ENCODE results near the gene CFAP43.
A peak's percentile ranks its signal among the peaks of the same experiment; 100 is the strongest.

The CFAP43 gene

GRCh38 chr10:104231784-104232612 is at the start of gene CFAP43:
CFAP43 (minus strand) TSS chr10:104232364; CDS start chr10:104232246, 118 bp downstream.
- peak; percentile 92 to 95 for DNase-seq (ENCODE audit: low read depth in 1 of 2, low spot score in 1 of 2)
- in situ Hi-C loops (cut with HindIII; ENCODE audit: low pct_unique_long_range_greater_than_20kb, low sequenced_read_pairs): no loop called here
- no peak for TF ChIP-seq JUND (IDR thresholded peaks at IDR 0.05; ENCODE audit: low read depth)

DNA sequence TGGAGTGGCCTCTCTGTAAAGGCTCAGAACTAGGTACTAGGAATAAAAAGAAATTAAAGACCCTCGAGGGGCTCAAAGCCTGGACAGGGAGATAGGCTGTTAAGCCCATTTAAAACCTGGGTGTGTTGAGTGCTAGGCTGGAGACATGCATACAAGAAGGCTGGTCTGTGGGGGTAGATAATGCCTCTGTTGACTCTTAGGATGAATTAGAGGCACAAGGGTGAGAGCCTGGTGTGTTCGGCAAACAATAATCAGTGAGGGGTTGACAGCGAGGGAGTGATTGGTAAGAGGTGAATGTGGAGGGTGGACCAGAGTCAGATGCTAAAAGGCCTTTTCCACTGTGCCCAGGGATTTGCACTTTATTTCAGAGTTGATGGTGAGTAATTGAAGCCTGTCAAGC is 49.5 kb upstream of the CFAP43 start:
- in situ Hi-C loops (cut with HindIII; ENCODE audit: low pct_unique_long_range_greater_than_20kb, low sequenced_read_pairs): no loop called here
- TF ChIP-seq JUND (IDR thresholded peaks at IDR 0.05; ENCODE audit: low read depth): no peak
- no peak for DNase-seq (ENCODE audit: low read depth in 1 of 2, low spot score in 1 of 2)

GRCh38 chr10:104279550-104280259 is 47.5 kb upstream of the CFAP43 start:
- in situ Hi-C loops (cut with HindIII; ENCODE audit: low pct_unique_long_range_greater_than_20kb, low sequenced_read_pairs): no loop called here
- TF ChIP-seq JUND (IDR thresholded peaks at IDR 0.05; ENCODE audit: low read depth): no peak
- no peak for DNase-seq (ENCODE audit: low read depth in 1 of 2, low spot score in 1 of 2)

DNA sequence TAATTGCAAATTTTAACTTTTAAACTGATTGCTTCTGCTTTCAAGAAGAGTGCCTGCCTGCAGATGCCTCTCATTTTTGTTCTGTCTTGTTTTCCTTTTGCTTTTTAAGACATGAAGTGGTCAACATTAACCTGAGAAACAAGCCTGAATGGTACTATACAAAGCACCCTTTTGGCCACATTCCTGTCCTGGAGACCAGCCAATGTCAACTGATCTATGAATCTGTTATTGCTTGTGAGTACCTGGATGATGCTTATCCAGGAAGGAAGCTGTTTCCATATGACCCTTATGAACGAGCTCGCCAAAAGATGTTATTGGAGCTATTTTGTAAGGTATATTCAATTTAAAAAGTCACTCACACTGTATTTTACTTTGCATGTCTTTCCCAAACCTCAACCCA is 45.6 kb upstream of the CFAP43 start:
- DNase-seq (ENCODE audit: low read depth in 1 of 2, low spot score in 1 of 2): peak in 1 of 2 experiments; percentile 45
- in situ Hi-C loops (cut with HindIII; ENCODE audit: low pct_unique_long_range_greater_than_20kb, low sequenced_read_pairs): no loop called here
- TF ChIP-seq JUND (IDR thresholded peaks at IDR 0.05; ENCODE audit: low read depth): no peak

- no peak for TF ChIP-seq JUND (IDR thresholded peaks at IDR 0.05; ENCODE audit: low read depth)
- no peak for DNase-seq (ENCODE audit: low read depth in 1 of 2, low spot score in 1 of 2)
- in situ Hi-C loops (cut with HindIII; ENCODE audit: low pct_unique_long_range_greater_than_20kb, low sequenced_read_pairs): no loop called here
Measured at GRCh38 chr10:104276192-104276591, 44.0 kb upstream of the CFAP43 start.

GRCh38 chr10:104274762-104275721 is 42.9 kb upstream of the CFAP43 start:
- TF ChIP-seq JUND (IDR thresholded peaks at IDR 0.05; ENCODE audit: low read depth): no peak
- peak; percentile 61 to 69 for DNase-seq (ENCODE audit: low read depth in 1 of 2, low spot score in 1 of 2)
- in situ Hi-C loops (cut with HindIII; ENCODE audit: low pct_unique_long_range_greater_than_20kb, low sequenced_read_pairs): no loop called here

- DNase-seq (ENCODE audit: low read depth in 1 of 2, low spot score in 1 of 2): no peak
- no peak for TF ChIP-seq JUND (IDR thresholded peaks at IDR 0.05; ENCODE audit: low read depth)
- in situ Hi-C loops (cut with HindIII; ENCODE audit: low pct_unique_long_range_greater_than_20kb, low sequenced_read_pairs): no loop called here
Measured at GRCh38 chr10:104273899-104274575, 41.9 kb upstream of the CFAP43 start.

GRCh38 chr10:104273286-104273685 is 41.1 kb upstream of the CFAP43 start:
- in situ Hi-C loops (cut with HindIII; ENCODE audit: low pct_unique_long_range_greater_than_20kb, low sequenced_read_pairs): no loop called here
- TF ChIP-seq JUND (IDR thresholded peaks at IDR 0.05; ENCODE audit: low read depth): no peak
- no peak for DNase-seq (ENCODE audit: low read depth in 1 of 2, low spot score in 1 of 2)

DNA sequence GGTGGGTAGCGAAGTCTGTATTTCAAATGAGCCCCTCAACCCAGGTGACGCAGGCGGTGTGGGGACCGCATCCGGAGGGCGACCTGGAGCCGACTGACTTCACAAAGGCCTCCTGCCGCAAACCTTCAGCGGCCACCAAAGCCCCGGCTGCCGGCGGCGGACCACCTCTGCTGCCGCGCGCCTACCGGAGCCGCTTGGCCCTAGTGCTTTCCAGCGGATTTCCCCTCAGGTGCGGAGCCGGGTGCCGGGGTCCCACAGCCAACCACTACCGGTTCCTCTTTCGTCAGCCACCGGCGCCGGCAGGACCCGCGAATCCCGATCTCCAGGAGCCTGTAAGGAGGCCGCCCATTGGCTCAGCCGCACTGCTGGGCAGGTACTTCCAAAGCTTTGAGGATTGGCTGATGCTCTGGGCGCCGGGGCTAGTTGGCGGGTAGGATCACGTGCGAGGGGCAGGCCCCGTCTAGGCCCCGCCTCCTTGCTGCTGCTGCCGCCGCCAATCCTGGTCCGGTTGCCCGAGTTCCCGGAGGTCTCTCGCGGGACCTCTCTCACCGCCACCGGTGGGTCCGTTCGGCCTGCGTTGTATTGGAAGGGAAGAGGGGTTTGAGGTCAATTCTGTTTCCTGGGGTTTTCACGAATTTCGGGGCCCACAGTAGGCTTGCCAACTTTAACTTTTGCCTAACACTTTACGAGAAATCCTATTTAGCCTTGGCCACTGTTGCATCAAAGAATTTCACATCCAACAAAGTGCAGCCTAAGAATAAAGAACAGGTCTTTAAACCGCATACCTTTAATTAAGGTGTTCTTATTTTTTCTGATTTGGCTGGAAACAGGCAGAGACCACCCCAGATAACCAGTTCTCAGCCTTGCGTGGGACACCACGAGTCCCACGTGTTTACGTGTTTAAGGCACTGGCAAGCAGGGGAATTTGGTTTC is 36.8 kb upstream of the CFAP43 start, which contains the start of gene GSTO2:
GSTO2 (plus strand) TSS at position 472 of the 933 bp plus-strand sequence. CDS start 5,732 bp downstream, outside the sequence.
- no peak for TF ChIP-seq JUND (IDR thresholded peaks at IDR 0.05; ENCODE audit: low read depth)
- in situ Hi-C loops (cut with HindIII; ENCODE audit: low pct_unique_long_range_greater_than_20kb, low sequenced_read_pairs): no loop called here
- peak; percentile 98 to 99 for DNase-seq (ENCODE audit: low read depth in 1 of 2, low spot score in 1 of 2)

- in situ Hi-C loops (cut with HindIII; ENCODE audit: low pct_unique_long_range_greater_than_20kb, low sequenced_read_pairs): no loop called here
- DNase-seq (ENCODE audit: low read depth in 1 of 2, low spot score in 1 of 2): no peak
- no peak for TF ChIP-seq JUND (IDR thresholded peaks at IDR 0.05; ENCODE audit: low read depth)
Measured at GRCh38 chr10:104268405-104268712, 36.2 kb upstream of the CFAP43 start.
